Retinal pigment epithelial cell (primary cell): ENCODE results near the gene PRM2.

ENCODE experiments used
- DNase-seq: peaks from one replicate; pipeline ENCODE4 v3.0.0-alpha.2; 2010; ENCODE audit warnings: low read depth
- H3K4me3 ChIP-seq: 2 replicates; pipeline ENCODE4 v1.5.1; 2011; ENCODE audit warnings: mild to moderate bottlenecking, low read length, control low read depth, moderate library complexity
- TF ChIP-seq, protein P1 (sequence below): conservative IDR thresholded peaks from 2 replicates; pipeline ENCODE4 v1.5.1; 2011; ENCODE audit warnings: low read depth, low read length, control low read depth, inconsistent platforms

Gene PRM2

DNA sequence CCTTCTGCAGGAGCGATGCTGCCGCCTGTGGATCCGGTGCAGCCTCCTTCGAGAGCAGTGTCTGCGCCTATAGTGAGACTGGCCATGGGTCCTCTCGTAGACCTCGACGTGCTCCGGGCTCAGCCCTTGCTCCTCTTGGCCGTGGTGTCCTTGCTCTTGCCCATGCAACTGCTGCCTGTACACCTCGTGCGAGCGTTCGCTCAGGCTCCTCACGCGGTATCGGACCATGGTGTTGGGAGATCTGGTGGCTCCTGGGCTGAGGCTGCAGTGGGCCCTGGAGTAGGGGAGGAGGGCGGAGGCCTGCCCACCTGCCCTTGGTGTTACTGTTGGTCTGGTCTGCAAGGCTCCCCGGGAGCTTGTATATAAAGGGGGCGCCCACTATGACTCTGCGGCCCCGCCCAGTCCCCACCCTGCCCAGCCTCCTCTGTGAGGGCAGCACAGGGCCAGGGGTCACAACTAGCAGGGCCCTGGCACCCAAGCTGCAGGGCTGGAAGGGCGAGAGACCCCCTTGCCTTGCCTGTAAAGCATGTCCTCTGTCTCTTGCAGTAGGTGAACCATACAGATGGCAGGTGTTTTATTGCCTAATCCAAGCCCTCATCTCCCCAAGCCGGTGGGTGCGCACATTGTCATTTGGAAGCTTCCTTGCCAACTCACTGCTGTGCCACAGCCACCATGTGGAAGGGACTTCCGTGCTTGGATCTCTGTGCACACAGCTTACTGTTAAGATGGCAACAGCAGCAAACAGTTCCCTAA, at the start of gene PRM2:
TSS of gene PRM2 (minus strand) at position 338 of the 753 bp plus-strand sequence. CDS start at position 228, 110 bp downstream.
- TF ChIP-seq, protein P1, sequence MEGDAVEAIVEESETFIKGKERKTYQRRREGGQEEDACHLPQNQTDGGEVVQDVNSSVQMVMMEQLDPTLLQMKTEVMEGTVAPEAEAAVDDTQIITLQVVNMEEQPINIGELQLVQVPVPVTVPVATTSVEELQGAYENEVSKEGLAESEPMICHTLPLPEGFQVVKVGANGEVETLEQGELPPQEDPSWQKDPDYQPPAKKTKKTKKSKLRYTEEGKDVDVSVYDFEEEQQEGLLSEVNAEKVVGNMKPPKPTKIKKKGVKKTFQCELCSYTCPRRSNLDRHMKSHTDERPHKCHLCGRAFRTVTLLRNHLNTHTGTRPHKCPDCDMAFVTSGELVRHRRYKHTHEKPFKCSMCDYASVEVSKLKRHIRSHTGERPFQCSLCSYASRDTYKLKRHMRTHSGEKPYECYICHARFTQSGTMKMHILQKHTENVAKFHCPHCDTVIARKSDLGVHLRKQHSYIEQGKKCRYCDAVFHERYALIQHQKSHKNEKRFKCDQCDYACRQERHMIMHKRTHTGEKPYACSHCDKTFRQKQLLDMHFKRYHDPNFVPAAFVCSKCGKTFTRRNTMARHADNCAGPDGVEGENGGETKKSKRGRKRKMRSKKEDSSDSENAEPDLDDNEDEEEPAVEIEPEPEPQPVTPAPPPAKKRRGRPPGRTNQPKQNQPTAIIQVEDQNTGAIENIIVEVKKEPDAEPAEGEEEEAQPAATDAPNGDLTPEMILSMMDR, result no peak
- no peak within 1 kb of the TSS for H3K4me3 ChIP-seq
- DNase-seq, result no peak

DNA sequence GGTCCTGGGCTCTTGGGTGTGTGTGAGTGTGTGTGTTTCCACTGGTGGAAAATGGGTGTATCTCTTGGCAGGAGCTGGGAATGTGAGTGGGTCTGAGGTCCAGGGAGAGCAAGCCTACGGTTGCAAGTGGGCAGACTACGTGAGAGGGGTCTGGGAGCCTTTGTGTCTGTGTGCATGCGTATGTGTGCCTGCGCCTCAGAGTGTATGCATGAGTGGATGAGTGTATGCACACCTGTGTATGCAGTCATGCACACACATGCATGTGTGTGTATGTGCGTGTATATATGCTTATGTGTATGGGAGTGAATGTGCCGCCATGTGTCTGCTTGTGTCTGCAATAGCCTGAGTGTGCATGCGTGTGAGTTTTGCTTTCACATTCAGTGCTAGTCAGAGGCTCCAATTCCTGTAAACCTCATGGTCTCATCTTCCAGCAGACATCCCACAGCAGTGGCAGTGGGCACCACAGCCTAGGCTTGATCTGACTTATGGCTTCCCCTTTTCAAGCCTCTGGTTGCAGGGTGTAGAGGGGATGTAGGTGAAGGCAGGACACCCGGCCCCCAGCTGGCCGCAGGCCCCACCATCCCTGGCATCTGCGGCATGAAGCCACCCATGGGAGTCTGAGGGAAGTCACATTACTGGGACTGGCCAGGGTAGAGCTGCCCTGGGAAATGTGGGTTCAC, 49.3 kb upstream of the PRM2 start:
- DNase-seq, result no peak
- no peak overlapping the region for H3K4me3 ChIP-seq
- TF ChIP-seq, protein P1, result no peak

DNA sequence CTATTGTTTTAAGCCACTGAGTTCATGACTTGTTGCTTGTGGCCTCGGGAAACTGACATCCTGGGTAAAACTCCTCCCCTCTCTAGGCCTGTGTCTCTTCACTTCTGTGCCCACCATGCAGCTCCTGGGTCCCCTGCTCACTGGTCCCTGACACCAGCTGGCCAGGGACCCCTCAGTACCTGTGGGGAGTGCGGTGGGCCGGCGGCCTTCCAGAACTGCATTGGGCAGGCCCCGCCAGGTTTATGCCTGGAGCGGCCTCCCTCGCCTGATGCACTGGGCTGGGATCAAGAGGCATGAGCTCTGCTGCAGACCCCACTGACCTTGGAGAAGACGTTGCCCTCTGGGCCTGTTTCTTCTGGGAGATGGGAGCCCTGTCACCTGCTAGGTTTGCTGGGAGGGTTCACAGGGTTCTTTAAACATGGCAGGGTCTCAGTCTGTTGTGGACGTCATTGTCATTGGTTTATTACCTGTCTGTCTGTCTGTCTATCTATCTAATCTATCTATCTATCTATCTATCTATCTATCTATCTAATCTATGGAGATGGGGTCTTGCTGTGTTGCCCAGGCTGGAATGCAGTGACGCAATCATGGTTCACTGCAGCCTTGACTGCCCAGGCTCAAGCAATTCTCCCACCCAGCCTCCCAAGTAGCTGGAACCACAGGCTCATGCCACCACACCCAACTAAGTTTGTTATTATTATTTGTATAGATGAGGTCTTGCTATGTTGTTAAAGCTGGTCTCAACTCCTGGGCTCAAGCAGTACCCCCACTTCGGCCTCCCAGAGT, 47.5 kb upstream of the PRM2 start:
- H3K4me3 ChIP-seq, result no peak overlapping the region

DNA sequence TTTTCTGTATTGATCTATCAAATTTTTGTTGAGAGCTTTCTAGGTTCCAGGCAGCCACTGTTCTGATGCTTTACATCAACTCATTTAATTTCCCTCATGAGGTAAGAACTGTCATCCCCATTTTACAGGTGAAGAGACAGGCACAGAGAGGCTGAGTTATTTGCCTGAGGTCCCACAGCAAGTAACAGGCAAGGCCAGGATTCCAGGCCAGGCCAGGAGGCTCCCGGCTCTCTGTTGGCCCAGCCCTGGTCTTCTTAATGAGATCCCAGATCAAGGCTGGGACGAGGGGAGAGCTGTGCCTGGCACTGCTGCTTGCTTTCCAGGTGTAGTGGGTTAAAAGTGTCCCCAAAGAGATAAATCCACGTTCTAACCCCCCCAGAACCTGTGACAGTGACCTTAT, 46.5 kb upstream of the PRM2 start:
- no peak overlapping the region for H3K4me3 ChIP-seq
- TF ChIP-seq, protein P1, result no peak
- no peak for DNase-seq

More for the DNA sequence above, 47.5 kb upstream of the PRM2 start:
- DNase-seq, result no peak
- TF ChIP-seq, protein P1, result no peak

GRCh38 chr16:11321662-11322061, 45.4 kb upstream of the PRM2 start:
- TF ChIP-seq, protein P1, result no peak
- no peak for DNase-seq
- no peak overlapping the region for H3K4me3 ChIP-seq

GRCh38 chr16:11320170-11320569, 43.9 kb upstream of the PRM2 start:
- no peak overlapping the region for H3K4me3 ChIP-seq
- no peak for DNase-seq
- TF ChIP-seq, protein P1, result no peak
